Posterior vena cava (tissue), 2 donors: ENCODE data around the gene SPN. TPM values are rescaled to one million over a fixed set of nuclear protein-coding genes. Genes with fewer than 3 reads are reported as not detected.
A peak's percentile ranks its signal among the peaks of the same experiment; 100 is the strongest.
"Not testable (repeated sequence)": the region's sequence is repeated elsewhere in the genome, so short reads cannot be mapped to it uniquely, and the experiment has no call there.

Source experiments
- DNase-seq: peaks from one replicate; pipeline ENCODE4 v3.0.0-alpha.2; 2020; ENCODE audit warnings: low spot score
- intact Hi-C, 2 donors: fragments of 100-400 bp; cut with DNase I; formaldehyde crosslinking; loops; one replicate each; pipeline versions ENCODE4 v1.14.1 to v1.14.2; 2022 to 2023
- long read RNA-seq, 2 donors: library from polyadenylated mRNA; unstranded; transcript quantifications; one replicate each; pipeline ENCODE4 v2.0.0, GENCODE V29; 2020 to 2021
- total RNA-seq, 2 donors: library from RNA; stranded (reverse); fragmentation: NEBNext Ultra II Directional; extraction: Animal tissue kit (Norgen Biotek cat#: 25700); gene quantifications; one replicate each; pipeline ENCODE4 v1.2.1, GENCODE V29; 2021
- donor health status: DM: yes; HTN: yes; CAD: no.
- donor health status: DM: yes; HTN: yes; CAD: no.

Gene SPN, protein sequence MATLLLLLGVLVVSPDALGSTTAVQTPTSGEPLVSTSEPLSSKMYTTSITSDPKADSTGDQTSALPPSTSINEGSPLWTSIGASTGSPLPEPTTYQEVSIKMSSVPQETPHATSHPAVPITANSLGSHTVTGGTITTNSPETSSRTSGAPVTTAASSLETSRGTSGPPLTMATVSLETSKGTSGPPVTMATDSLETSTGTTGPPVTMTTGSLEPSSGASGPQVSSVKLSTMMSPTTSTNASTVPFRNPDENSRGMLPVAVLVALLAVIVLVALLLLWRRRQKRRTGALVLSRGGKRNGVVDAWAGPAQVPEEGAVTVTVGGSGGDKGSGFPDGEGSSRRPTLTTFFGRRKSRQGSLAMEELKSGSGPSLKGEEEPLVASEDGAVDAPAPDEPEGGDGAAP
- 1 to 10 TPM; 2.2 to 3.7 TPM for total RNA-seq
- long read RNA-seq, donor 1: 0 reads
- long read RNA-seq, donor 2: 0 reads

DNA sequence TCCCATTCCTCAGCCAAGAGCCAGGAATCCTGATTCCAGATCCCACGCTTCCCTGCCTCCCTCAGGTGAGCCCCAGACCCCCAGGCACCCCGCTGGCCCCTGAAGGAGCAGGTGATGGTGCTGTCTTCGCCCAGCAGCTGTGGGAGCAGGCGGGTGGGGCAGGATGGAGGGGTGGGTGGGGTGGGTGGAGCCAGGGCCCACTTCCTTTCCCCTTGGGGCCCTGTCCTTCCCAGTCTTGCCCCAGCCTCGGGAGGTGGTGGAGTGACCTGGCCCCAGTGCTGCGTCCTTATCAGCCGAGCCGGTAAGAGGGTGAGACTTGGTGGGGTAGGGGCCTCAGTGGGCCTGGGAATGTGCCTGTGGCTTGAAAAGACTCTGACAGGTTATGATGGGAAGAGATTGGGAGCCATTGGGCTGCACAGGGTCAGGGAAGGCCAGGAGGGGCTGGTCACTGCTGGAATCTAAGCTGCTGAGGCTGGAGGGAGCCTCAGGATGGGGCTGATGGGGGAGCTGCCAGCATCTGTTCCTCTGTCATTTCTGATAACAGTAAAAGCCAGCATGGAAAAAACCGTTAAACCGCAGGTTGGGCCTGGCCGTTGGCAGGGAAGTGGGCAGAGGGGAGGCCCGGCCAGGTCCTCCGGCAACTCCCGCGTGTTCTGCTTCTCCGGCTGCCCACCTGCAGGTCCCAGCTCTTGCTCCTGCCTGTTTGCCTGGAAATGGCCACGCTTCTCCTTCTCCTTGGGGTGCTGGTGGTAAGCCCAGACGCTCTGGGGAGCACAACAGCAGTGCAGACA is at the start of gene SPN:
Gene SPN (plus strand): TSS at position 232 of the 791 bp plus-strand sequence. CDS start 482 bp downstream, at position 714.
- intact Hi-C loops: no loop called here
- DNase-seq: no peak

DNA sequence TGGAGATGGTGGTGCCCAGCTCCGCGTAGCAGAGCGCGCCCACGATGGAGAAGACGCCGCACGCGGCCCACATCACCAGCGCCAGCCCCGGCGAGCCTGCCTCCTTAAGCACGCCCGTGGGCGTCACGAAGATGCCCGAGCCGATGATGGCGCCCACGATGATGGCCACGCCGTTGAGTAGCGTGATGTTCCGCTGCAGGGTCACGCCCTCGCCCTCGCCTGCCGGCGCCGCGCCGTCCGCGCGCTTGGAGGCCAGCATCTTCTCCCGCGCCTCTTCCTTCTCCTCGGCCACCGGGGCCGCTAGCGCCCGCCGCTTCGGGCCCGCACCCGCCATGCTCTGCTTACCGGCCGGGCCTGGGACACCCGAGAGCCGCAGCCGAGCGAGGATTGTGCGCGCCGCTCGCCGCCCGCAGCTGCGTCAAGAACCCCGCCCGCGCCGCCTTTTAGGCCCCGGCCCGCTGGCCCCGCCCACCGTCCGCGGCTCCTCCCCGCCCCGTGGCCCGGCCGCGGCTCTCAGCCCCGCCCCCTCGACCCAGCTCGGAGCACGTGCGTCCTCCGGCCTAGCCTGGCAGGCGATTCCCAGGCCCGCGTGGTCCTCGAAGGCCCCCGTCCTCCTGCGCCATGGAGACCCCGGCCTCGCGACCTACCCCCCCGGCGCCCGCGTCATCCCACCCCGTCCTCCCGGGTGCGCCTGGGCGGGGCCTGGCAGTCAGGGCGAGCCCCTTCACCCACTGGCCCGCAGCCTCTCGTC is 49.6 kb upstream of the SPN start:
- intact Hi-C loops: not testable (repeated sequence)
- peak; percentile 96 for DNase-seq

DNA sequence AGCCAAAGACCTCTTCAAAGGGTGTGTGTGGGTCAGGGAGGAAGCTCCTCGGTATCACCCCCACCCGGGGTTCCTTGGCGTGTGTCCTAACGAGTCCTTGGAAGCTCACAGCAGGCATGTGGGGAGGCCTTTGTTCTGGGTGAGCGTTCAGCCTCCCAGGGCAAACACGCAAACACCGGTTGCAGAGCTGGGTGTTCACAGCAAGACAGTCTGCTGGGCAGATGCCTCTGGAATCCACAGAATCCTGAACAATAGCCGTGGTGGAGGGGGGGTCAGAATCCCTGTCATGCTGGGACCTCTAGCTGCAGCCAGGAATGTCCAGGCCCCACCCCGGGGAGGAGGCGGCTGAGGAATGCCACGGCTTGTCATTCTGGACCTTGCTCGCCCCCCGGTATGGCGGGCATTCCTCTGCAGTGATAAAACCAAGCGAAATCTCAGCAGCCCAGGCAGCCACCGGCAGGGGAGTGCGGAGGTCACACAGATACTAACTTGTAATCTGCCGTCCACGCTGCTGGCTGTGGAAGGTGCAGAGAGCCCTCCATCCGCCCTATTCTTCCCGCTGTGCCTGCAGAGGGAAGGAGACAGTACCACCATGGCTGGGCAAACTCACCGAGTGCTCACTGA is 48.2 kb upstream of the SPN start:
- peak; percentile 55 for DNase-seq
- intact Hi-C loops: not testable (repeated sequence)

DNA sequence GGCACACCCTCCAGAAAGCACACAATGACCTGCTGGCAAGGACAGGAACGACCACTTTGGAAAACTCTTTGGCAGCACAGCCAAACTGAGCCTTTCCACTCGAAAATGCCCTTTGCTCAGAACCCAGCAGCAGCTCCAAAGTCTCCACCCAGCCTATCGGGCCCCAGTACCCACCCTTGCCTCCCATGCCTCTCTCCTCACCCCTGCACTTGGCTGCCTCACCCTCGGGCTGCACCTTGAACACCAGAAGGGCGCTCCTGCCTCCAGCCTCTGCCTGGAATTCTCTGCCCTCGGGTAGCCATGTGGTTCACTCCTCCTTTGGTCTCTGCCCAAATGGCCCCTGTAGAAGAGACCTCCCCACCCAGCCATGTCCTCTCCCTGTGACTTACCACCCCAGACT is 46.9 kb upstream of the SPN start:
- DNase-seq: peak; percentile 28
- intact Hi-C loops: not testable (repeated sequence)

DNA sequence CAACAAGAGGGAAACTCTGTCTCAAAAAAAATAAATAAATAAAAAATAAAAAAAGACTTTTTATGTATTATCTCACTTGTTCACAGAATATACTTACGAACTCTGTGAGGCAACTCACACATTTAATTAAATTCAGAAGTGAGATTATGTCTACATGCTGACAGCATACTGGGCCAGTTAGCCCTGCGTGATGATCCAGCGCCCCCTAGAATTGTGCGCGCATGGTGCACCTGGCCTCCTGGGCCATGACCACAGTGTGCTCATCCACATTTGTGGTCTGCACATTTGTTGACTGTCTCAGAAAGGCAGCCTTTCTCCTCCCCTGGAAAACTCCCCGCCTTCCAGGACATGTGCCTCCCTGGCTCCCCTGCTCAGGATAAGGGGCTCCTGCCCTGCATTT is 42.5 kb upstream of the SPN start:
- intact Hi-C loops: not testable (repeated sequence)
- peak; percentile 67 for DNase-seq

DNA sequence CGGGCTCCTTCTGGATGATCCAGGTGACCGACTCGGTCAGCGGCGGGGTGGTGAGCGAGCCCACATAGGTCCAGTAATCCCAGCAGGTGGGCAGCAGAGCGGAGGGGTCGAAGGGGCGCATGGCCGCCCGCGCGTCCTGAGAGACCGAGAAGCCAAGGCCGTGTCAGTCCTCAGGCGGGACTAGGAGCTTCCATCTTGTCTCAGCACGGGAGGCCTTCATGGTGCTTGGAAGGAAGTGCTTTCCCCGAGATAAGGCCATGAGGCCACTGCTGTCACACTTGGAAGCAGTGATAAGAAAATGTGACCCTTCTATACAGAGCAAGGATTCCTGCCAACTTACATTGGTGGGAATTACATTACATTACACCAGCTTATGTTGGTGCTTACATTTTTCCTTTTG is 40.3 kb upstream of the SPN start:
- DNase-seq, intact Hi-C loops: not testable (repeated sequence)

DNA sequence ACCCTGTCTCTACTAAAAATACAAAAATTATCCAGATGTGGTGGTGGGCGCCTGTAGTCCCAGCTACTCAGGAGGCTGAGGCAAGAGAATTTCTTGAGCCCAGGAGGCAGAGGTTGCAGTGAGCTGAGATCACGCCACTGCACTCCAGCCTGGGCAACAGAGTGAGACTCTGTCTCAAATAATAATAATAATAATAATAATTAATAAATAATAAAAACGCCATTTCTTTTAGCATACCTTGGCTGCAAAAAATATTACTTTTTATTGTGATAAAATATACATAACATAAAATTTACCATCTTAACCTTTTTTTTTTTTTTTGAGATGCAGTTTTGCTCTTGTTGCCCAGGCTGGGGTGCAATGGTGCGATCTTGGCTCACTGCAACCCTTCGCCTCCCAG is 39.8 kb upstream of the SPN start:
- DNase-seq, intact Hi-C loops: not testable (repeated sequence)

DNA sequence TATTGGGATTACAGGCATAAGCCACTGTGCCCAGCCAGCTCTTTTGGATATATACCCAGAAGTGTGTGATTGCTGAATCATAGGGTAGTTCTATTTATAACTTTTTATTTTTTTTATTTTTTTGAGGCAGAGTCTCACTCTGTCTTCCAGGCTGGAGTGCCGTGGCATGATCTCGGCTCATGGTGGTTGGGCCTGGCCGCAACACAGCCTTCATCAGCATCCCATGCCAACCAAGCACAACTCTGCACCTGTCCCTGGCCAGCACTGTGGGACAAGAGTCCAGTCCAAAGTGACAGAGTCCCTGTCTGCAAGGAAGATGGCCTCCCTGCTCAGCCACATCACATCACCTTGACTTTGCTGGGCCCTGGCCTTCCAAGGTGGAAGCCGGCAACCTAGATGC is 37.9 kb upstream of the SPN start:
- intact Hi-C loops, DNase-seq: not testable (repeated sequence)

DNA sequence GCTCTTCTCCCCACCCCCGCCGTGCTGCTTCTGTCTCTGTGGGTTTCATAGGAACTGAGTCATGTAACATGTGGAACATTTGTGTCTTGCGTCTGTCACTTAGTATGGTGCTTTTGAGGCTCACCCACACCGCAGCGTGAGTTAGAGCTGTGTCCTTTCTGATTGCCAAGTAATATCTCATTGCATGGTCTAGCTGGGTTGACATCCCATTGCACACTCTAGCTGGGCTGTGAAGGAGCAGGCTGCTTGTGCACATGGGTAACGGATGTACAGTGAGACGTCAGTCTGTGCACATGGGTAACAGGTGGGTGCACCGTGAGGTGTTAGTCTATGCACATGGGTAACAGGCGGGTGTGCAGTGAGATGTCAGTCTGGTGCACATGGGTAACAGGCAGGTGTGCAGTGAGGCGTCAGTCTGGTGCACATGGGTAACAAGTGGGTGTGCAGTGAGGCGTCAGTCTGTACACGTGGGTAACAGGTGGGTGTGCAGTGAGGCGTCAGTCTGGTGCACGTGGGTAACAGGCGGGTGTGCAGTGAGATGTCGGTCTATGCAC is 36.2 kb upstream of the SPN start:
- DNase-seq, intact Hi-C loops: not testable (repeated sequence)

DNA sequence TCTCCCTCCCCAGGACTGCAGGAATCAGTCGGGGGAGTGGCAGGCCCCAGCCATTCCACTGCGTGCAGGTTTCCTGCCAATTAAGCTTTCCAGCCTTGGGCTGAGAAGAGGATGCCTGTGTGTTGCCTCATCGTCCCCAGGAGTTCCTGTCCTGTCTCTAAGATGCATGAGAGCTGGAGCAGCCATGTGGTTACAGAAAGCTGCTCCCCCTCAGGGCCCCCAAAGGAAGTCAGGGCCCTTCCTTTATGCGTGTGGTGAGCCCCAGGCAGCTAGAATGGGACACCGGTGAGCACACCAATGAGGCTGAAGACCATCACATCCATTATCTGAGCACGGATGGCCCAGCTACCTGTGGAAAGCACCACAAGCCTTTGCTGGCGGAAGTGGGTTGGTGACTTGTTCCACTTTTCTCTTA is 35.4 kb upstream of the SPN start:
- DNase-seq, intact Hi-C loops: not testable (repeated sequence)

DNA sequence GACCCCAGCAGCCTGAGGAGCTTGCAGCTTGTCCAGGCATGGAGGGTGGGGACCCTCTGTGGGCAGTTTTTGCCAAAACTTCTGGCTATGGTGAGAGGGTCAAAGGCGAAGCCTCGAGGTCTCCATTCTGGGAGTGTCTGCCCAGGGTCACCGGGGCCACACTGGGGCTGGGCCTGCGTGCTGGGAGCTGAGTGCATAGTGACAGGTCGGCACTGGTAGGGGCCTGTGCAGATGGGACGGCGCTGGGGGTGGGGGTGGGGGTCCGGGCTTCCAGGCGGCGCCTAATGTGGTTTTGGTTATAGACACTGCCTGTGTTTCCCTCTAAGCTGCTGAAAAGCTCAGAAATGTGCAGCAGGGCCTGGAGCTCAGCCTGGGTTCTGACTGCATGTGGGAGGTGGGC is 34.3 kb upstream of the SPN start:
- intact Hi-C loops, DNase-seq: not testable (repeated sequence)

DNA sequence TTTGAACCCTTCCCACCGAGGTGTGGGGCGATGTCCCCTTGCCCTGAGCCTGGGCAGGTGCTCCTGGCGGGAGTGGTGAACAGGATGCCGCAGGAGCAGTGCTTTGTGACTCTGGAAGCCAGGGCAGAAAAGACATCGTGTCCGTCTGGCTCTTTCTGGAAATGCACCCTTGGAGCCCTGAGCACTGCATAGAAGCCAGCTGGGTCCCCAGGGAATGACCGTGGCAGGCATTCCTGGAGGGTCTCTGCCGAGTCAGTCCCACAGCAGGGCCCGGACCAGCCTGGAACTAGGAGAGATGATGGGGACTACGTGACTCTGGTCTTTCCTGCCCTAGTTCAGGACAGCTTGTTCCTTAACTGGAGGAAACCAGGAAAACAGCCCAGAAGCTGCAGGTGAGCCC is 33.7 kb upstream of the SPN start:
- not testable (repeated sequence) for DNase-seq

DNA sequence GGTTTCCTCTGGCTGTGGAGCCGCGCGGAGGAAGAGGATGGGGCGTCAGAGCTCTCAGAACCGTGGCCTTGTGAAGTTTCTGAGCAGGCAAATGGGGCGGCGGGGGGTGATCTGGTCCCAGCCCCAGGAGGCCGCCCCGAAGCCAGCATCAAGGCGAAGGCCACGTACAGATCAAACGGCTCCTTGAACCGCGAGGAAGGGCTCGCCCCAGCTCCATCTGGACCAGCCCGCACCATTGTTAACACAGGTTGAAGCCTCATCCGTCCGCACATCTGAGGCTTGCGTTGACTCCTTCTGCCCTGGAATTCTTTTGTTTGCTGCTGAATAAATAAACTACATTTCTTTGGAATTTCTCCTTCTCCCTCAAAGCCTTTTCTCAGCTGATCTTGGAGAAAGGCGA is 31.4 kb upstream of the SPN start:
- intact Hi-C loops, DNase-seq: not testable (repeated sequence)

More for the DNA sequence above, 33.7 kb upstream of the SPN start:
- intact Hi-C loops: not testable (repeated sequence)

DNA sequence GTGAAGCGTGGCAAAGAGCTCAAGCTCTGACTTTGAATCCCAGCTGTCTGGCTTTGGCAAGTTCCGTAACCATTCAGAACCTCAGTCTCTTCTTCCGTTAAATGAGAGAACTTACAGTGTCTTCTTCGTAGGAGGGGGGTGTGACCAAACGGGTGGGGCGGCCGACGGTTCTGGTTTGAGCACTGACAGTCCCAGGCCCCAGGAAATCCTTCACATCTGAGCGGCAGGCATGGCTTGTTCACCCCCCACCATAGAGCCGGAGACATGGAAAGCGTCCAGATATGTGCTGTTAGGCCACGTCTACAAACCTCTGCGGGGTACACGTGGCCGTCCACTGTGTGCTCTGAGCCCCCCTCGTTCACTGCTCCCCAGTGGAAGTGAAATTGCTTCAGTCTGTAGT is 27.1 kb upstream of the SPN start:
- DNase-seq, intact Hi-C loops: not testable (repeated sequence)

DNA sequence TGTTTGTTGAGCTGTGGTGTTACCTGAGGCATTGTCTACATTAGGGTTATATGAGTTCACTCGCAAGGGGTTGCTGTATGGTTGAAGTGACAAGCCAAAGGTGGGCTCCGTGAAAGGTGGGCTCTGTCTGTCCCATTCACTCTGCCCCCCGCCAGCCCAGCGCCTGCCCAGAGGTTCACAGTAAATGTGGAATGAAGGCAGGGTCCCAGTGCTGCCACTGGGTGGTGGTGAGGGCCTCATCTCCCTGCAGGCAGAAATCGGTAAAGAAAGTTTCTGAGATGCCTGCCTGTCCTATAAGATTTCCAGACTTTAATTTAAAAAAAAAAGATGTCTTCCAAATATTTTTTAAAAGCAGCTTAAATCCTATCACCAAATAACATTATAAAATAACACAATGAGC is 26.7 kb upstream of the SPN start:
- DNase-seq, intact Hi-C loops: not testable (repeated sequence)

DNA sequence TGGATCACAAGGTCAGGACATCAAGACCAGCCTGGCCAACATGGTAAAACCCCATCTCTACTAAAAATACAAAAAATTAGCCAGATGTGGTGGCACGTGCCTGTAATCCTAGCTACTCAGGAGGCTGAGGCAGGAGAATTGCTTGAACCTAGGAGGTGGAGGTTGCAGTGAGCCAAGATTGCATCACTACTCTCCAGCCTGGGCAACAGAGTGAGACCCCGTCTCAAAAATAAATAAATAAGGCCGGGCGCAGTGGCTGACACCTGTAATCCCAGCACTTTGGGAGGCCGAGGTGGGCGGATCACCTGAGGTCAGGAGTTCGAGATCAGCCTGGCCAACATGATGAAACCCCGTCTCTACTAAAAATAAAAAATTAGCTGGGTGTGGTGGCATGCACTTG is 24.3 kb upstream of the SPN start:
- DNase-seq, intact Hi-C loops: not testable (repeated sequence)

DNA sequence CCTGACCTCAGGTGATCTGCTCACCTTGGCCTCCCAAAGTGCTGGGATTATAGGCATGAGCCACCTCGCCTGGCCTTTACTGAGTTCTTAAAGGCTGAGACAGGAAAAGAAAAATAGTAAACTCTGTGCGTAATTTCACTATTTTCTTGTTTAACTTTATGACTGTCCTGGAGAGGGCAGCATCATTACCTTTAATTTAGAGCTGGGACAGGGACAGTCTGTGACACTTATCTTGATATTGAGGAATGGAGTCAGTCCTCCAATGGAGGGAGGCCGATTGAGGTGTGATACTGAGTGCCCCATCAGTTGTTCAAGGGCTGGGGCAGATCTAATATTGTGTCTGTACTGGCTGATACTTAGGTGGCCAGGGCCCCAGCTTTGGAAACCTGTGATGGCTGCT is 21.5 kb upstream of the SPN start:
- DNase-seq: no peak
- intact Hi-C loops: no loop called here

DNA sequence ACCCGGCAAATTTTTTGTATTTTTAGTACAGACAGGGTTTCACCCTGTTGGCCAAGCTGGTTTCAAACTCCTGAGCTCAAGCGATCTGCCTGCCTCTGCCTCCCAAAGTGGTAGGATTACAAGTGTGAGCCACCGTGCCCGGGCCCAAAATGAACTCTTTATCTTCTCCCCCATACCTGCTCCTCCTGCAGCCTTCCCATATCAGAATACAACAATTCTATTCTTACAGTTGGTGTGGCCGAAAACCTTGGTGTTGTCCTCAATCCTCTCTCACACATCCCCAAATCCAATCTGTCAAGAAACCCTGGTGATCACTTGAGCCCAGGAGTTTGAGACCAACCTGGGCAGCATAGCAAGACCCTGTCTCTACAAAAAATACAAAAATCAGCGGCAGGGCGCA is 19.5 kb upstream of the SPN start:
- intact Hi-C loops: no loop called here
- no peak for DNase-seq

DNA sequence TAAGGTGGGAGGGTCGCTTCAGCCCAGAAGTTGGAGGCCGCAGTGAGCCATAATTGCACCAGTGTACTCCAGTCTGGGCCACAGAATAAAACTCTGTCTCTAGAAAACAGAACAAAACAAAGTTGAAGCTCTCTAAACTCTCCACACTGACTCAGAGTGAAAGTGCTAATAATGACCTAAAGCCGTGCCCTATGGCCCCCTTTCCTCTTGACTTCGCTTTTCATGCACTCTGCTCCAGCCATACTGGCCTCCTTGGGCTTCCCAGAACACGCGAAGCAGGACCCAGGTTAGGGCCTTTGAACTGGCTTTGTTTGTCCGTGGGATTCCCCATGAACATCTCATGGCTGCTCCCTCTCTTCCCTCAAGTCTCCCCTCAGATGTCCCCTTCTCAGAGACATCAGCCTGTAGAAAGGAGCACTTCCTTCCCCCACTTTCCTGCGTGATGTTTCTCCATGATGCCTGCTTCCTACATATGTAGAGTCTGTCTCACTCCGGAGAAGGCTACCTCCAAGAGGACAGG is 18.6 kb upstream of the SPN start:
- DNase-seq: no peak
- intact Hi-C loops: no loop called here
